ENCODE measurements around the gene SELENOO. TPM values are rescaled to one million over a fixed set of nuclear protein-coding genes. Genes with fewer than 3 reads are reported as not detected.
A peak's percentile ranks its signal among the peaks of the same experiment; 100 is the strongest.

SELENOO gene
- total RNA-seq, 1 experiment from 2014 or later: 19.0 TPM

- H2BK15ac ChIP-seq (ENCODE audit: low read depth, low read length): no peak overlapping the region
- H2BK120ac ChIP-seq (ENCODE audit: low read depth, low read length, poor library complexity, severe bottlenecking): no peak overlapping the region
- Mint-ChIP-seq H3K36me3 (ENCODE audit: insufficient read depth in 1 of 3, low read depth in 3 of 3) (no peaks in the 10 kb centered on the region; a peak in 1 of 7 replicates), H3K27me3 (ENCODE audit: low read depth) (peaks cover 11% of the 10 kb centered on the region), H3K9me3 (no peaks in the 10 kb centered on the region), H3K4me1 (peaks cover 0 to 2% of the 10 kb centered on the region in 2 experiments; a peak in 2 of 4 replicates), H3K4me3 (no peak overlapping the region), H3K27ac (no peak overlapping the region)
- H2AK5ac ChIP-seq (ENCODE audit: insufficient read length, low read length): no peak overlapping the region
- H3K9ac ChIP-seq (ENCODE audit: extremely low read depth, insufficient read length, low read length): no peak overlapping the region
- H3K23me2 ChIP-seq (ENCODE audit: insufficient read length, low read depth, low read length, poor library complexity, severe bottlenecking): peaks cover 4% of the 10 kb centered on the region
- H2BK5ac ChIP-seq (ENCODE audit: insufficient read length, low read length): no peak overlapping the region
- no peak overlapping the region for H4K91ac ChIP-seq (ENCODE audit: insufficient read length, low read depth, low read length)
- no peak overlapping the region for H3K18ac ChIP-seq (ENCODE audit: insufficient read length, low read depth, low read length)
- no peak overlapping the region for H3K23ac ChIP-seq (ENCODE audit: insufficient read length, low read depth, low read length)
- 0 out of 3 replicates have a peak, but pooled peaks have one; percentile 20 for TF ChIP-seq CTCF (conservative IDR thresholded peaks at IDR 0.05)
- H3K4me2 ChIP-seq (ENCODE audit: insufficient read depth, insufficient read length, low read length): no peak overlapping the region
- H3T11ph ChIP-seq (ENCODE audit: low read length): no peak overlapping the region
- H3K4me1 ChIP-seq (ENCODE audit: insufficient read depth, low read length): no peaks in the 10 kb centered on the region
- H2AFZ ChIP-seq (ENCODE audit: low read length): no peak overlapping the region
- no peak overlapping the region for H3K4ac ChIP-seq (ENCODE audit: low read depth, low read length)
- H4K8ac ChIP-seq (replicated peaks; ENCODE audit: insufficient read length, low read depth, low read length): no peak overlapping the region
- WGBS (ENCODE audit: extremely low coverage, insufficient read length, low lambda C conversion rate): no CpG with 5 or more reads among the region's 33 CpGs
- H3K9me3 ChIP-seq (ENCODE audit: control insufficient read depth, low read depth, low read length): no peaks in the 10 kb centered on the region
- no peaks in the 10 kb centered on the region for H3K79me2 ChIP-seq (ENCODE audit: insufficient read depth, low read length)
- no peak overlapping the region for H3K27ac ChIP-seq (ENCODE audit: insufficient read length, low read depth, low read length)
- H3K56ac ChIP-seq (ENCODE audit: insufficient read length, low read depth, low read length): no peak overlapping the region
- DNase-seq: peak; percentile 71
- no peak overlapping the region for H2BK20ac ChIP-seq (ENCODE audit: low read depth, low read length, poor library complexity, severe bottlenecking)
- no peaks in the 10 kb centered on the region for H4K20me1 ChIP-seq (ENCODE audit: control insufficient read depth, insufficient read depth, insufficient read length)
- H3K14ac ChIP-seq (ENCODE audit: insufficient read depth, low read length): no peak overlapping the region; the same call in 1 of the 2 replicates
- no peaks in the 10 kb centered on the region for H3K27me3 ChIP-seq (ENCODE audit: insufficient read depth, low read length)
- no peak overlapping the region for H2BK12ac ChIP-seq (ENCODE audit: insufficient read length, low read depth, low read length)
- H4K5ac ChIP-seq (ENCODE audit: insufficient read length, low read depth, low read length): no peak overlapping the region
- H3K79me1 ChIP-seq (ENCODE audit: insufficient read depth, low read depth, low read length, poor library complexity, severe bottlenecking): no peaks in the 10 kb centered on the region
These were observed 49.0 kb upstream of the SELENOO start for GRCh38 chr22:50151571-50152537.

Measured in H9 (cell line).